HG02938 (cell line): ENCODE results near the gene GMNC.

Source experiments
- ATAC-seq: cut with Tn5 transposase; IDR thresholded peaks from one replicate; pipeline ENCODE4 v1.9.1; 2021; ENCODE audit warnings: mild to moderate bottlenecking, moderate library complexity; ENCODE audit not compliant: unreplicated experiment

The GMNC gene

DNA sequence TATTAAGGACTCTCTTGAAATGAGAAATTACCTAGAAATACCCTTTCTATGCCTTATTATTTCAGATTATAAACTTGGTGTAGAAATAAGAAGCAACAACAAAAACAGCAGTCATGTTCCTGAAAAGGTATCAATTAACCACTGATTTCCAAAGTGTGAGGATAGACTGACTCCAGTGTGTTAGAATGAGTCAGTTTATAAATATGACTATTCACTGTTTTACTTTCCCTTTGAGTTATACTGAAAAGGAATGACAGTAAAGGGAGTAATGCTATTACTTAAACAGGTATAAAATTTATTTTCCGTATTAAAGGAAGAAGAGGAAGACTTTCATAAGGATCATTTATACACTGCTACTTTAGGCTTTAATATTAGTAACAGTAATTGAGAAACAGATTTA is 12.9 kb downstream of the GMNC start:
- no peak for ATAC-seq

DNA sequence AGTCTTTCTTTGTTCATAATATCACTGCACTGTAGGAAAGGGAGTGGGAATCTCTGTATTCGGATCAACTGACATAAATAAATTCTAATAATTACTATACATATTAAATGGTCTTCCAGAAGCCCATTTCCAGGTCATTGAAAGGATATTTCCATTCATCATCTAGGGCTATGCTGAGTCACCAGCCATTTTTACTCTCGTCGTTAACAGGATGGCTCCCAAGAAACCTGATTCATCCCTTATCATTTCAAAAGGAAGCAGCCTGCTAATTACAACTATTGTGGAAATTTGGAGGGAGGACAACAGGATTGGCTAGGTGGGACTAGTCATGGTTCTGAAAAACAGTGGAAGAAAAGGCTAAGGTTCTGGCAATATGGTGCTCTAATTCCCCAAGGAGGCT is 13.6 kb downstream of the GMNC start:
- ATAC-seq: no peak

- ATAC-seq: no peak
Measured at GRCh38 chr3:190847436-190847835, 15.1 kb downstream of the GMNC start.

- ATAC-seq: no peak
Measured at GRCh38 chr3:190840146-190840545, 22.3 kb downstream of the GMNC start.

GRCh38 chr3:190831225-190831624 is 31.3 kb downstream of the GMNC start:
- ATAC-seq: no peak

- ATAC-seq: no peak
Measured at GRCh38 chr3:190830031-190830430, 32.5 kb downstream of the GMNC start.

DNA sequence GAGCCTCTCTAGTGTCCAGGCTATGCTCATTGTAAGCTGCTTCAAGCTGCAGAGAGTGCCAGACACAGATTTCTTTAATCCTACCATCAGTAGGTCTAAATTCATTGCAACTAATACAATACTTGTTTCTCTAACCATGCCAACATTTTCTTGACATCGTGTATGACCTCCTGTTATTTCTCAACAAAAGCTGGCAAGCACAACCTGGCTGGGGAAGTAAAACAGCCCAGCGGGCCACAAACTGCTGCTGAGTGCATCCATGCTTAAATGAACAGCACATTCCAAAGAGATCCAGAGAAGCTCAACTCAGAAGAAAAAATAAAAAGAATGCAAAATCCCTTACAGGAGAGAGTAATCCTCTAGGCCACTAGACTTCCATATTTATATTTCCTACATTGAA is 36.5 kb downstream of the GMNC start:
- no peak for ATAC-seq

GRCh38 chr3:190825386-190826016 is 37.0 kb downstream of the GMNC start:
- ATAC-seq: no peak

DNA sequence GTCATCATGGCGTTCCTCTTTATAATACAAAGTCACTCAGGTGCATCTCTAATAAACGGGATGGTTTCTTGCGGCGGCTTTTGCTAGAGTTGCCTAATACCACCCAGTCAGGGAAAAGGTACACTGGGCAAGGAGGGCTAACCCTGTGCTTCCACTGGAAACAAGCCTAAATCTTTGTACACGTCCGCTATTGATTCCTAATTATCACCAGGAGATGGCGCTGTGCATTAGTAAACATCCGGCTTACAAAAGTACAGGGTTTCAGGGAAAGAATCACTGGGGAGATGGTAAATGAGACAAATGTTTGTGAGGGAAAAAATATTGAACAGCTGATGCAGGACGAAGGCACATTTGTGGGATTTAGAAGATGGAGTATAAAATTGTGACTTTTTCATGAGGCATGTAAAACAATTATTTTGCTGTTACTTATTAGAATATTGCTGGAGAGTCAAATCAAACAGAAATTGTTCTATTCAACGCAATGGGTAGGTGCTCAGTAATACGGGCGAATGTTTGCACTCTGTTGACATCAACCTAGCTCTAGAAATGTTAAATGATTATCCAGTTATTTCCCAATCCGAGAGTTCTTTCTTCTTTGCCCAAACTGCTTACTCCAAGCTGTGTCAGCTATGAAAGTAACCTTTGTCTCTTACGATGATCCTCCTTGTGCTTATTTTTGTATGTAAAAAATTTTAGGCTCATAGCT is 50.6 kb downstream of the GMNC start:
- ATAC-seq: peak; percentile 75

DNA sequence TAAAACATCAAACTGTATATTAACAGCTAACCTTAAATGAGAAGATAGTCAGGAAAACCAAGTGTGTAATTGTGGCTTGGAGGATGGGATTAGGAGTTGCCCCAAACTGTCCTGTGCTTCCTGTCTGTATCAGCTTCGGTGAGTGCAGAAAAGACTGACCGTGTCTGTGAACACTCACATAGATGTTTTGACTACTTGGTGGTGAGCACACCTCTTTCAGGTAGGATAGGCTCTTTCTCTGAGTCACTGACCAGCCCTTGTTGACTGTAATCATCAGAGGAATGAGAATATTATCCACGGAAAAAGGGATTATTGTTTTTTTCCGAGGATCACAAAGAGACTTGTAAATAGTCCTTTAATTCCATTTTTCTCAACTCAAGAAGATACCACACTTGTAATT is 51.5 kb downstream of the GMNC start:
- no peak for ATAC-seq

GRCh38 chr3:190809351-190809750 is 53.1 kb downstream of the GMNC start:
- ATAC-seq: no peak

DNA sequence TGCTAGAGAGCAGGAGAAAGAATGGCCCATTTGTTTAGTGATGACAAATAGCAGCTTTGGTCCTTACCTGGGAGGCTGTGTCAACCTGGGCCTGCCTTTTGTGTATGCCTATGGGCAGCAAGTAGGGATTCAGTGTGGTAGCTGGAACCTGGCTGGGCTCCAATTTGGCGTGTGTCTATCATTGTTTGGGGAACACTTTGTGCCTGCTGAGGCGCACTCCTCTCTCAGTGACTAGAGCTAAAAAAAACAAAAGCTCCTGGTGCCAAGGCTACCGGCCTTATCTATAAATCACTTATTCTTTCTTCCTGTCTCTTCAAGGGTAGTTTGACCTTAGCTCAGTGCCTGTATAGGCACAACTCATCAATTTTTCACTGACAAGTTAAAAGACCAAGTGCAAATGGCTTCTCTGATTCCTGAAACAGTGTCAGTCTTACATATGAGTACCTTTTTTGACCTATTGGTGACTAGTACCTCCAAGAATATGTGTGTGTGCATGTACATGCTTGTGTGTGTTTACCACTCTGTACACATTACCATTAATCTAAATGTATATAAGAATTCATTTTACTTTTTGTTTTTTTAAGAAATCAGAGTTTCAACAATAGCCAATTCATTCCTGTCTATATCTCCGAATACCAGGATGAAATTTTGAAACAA is 54.6 kb downstream of the GMNC start:
- ATAC-seq: no peak
